K562 (cell line): ENCODE data around the gene PPIE. TPM values are rescaled to one million over a fixed set of nuclear protein-coding genes. Genes with fewer than 3 reads are reported as not detected.

Source experiments
- ASH1L ChIP-seq: fragments of 450-650 bp; IDR thresholded peaks from 2 replicates; pipeline ENCODE4 v1.6.1; 2018; ENCODE audit warnings: borderline replicate concordance, mild to moderate bottlenecking, low read depth; ENCODE audit not compliant: partially characterized antibody
- HDAC2 ChIP-seq: fragments of 450-650 bp; IDR thresholded peaks from 2 replicates; pipeline ENCODE4 v1.6.1; 2016; ENCODE audit warnings: mild to moderate bottlenecking
- KDM1A ChIP-seq, 2 experiments: fragments of 450-650 bp; IDR thresholded peaks; 2 replicates each; pipeline ENCODE4 v1.6.1; 2016; ENCODE audit warnings: mild to moderate bottlenecking in 2 of 2
- MEIS2 ChIP-seq: fragments of 450-650 bp; IDR thresholded peaks from 2 replicates; pipeline ENCODE4 v1.6.1; 2014; ENCODE audit warnings: mild to moderate bottlenecking; ENCODE audit not compliant: partially characterized antibody
- MTA2 ChIP-seq: fragments of 450-650 bp; IDR thresholded peaks from 2 replicates; pipeline ENCODE4 v1.6.1; 2016; ENCODE audit warnings: low read depth
- NFXL1 ChIP-seq: fragments of 450-650 bp; formaldehyde crosslinking; IDR thresholded peaks from 2 replicates; pipeline ENCODE4 v1.4.0; 2021; ENCODE audit warnings: mild to moderate bottlenecking
- RCOR1 ChIP-seq, 2 experiments: IDR thresholded peaks; 2 replicates each; pipeline ENCODE4 v1.6.1; 2012; ENCODE audit warnings: low read depth in 2 of 2, low read length in 2 of 2, borderline replicate concordance in 1 of 2, improper control_type of control experiment in 1 of 2
- SRSF1 ChIP-seq: fragments of 200-400 bp; formaldehyde crosslinking; IDR thresholded peaks from 2 replicates; pipeline ENCODE4 v1.6.1; 2017; ENCODE audit warnings: mild to moderate bottlenecking, low read depth, low read length, moderate library complexity
- TEAD1 ChIP-seq, 2 experiments: fragments of 450-650 bp in 1 of 2; sonication (generic) in 1 of 2; formaldehyde crosslinking; IDR thresholded peaks; 2 replicates each; pipeline versions ENCODE4 v1.4.0 to v1.8.0; 2020 to 2022; ENCODE audit warnings: mild to moderate bottlenecking in 2 of 2, missing genetic modification reagents in 1 of 2
- ZNF174 ChIP-seq: fragments of 250-450 bp; sonication (Bioruptor Pico); IDR thresholded peaks from 2 replicates; pipeline ENCODE4 v1.4.0; 2020; ENCODE audit warnings: mild to moderate bottlenecking
- ZNF699 ChIP-seq: fragments of 250-450 bp; sonication (Bioruptor Pico); IDR thresholded peaks from 2 replicates; pipeline ENCODE4 v1.8.0; 2021; ENCODE audit warnings: mild to moderate bottlenecking, moderate library complexity; ENCODE audit not compliant: insufficient replicate concordance
- ZSCAN32 ChIP-seq: fragments of 450-650 bp; formaldehyde crosslinking; IDR thresholded peaks from 2 replicates; pipeline ENCODE4 v1.4.0; 2020; ENCODE audit warnings: mild to moderate bottlenecking, moderate library complexity
- polyA plus RNA-seq, 8 experiments: library from polyadenylated mRNA; depleted of rRNA in 4 of 8; stranded (reverse) in 5 of 8; unstranded in 3 of 8; fragments of >200 nt; fragmentation: Nextera tagmentation in 2 of 8; fragmentation: Illumina TruSeq in 1 of 8; extraction: Ambion mirVana in 2 of 8; extraction: Trizol in 1 of 8; gene quantifications; 2 replicates each; pipeline versions ENCODE4 v1.2.1 to v1.2.3, GENCODE V29; 2011 to 2014; ENCODE audit warnings: inconsistent platforms in 1 of 8, missing spikeins in 1 of 8
- total RNA-seq, 7 experiments: library from RNA; depleted of rRNA in 6 of 7; stranded (reverse); fragments of >200 nt in 6 of 7; fragmentation: Illumina TruSeq in 2 of 7; extraction: Trizol in 2 of 7; gene quantifications; 2 replicates each; pipeline versions ENCODE4 v1.2.1 to v1.2.3, GENCODE V29; 2011 to 2021; ENCODE audit warnings: low replicate concordance in 1 of 7
- TF ChIP-seq, protein P1 (sequence below): sonication (generic); formaldehyde crosslinking; IDR thresholded peaks from 2 replicates; pipeline ENCODE4 v1.8.1; 2023; ENCODE audit warnings: mild to moderate bottlenecking, missing genetic modification reagents
- TF ChIP-seq, protein P2 (sequence below): fragments of 250-450 bp; sonication (Bioruptor Pico); IDR thresholded peaks from 2 replicates; pipeline ENCODE4 v1.8.0; 2022; ENCODE audit warnings: inconsistent platforms
- TF ChIP-seq, protein P3 (sequence below): fragments of 450-650 bp; IDR thresholded peaks from 2 replicates; pipeline ENCODE4 v1.6.1; 2017; ENCODE audit warnings: antibody characterized with exemption

PPIE gene
- total and polyA plus RNA-seq, 9 of the 15 experiments (the other 6 are each of a cell fraction or from before 2014, with no cell fraction given), result 75.4 to 444 (median 131) TPM

DNA sequence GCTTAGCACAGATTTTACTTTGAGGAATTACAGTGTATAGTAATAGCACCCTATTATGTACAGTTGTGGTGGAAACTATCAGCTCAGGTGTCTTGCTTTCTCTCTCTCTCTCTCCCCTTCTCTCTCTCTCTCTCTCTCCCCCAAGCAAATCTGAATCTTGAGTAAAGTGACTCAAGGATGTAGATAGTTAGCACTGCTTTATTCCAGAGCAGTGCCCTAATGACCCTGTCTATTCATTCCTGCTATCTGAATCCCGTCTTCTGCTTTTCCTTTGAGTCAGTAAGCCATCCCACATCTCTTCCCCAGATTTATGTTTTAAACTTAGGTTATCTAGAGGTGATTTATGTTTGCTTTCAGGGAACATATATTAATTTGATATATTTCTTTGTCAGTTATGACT, 42.2 kb upstream of the PPIE start (continued):
- TF ChIP-seq KDM1A (IDR thresholded peaks at IDR 0.05), result peak; percentile 92 to 96
- no peak for TF ChIP-seq ZNF699 (CRISPR knock-in tag)
- no peak for TF ChIP-seq SRSF1
- TF ChIP-seq ASH1L, result no peak
- no peak for TF ChIP-seq MEIS2
- no peak for TF ChIP-seq NFXL1 (CRISPR knock-in tag)
- TF ChIP-seq, protein P1, sequence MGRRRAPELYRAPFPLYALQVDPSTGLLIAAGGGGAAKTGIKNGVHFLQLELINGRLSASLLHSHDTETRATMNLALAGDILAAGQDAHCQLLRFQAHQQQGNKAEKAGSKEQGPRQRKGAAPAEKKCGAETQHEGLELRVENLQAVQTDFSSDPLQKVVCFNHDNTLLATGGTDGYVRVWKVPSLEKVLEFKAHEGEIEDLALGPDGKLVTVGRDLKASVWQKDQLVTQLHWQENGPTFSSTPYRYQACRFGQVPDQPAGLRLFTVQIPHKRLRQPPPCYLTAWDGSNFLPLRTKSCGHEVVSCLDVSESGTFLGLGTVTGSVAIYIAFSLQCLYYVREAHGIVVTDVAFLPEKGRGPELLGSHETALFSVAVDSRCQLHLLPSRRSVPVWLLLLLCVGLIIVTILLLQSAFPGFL, result no peak
- TF ChIP-seq ZSCAN32 (CRISPR knock-in tag), result no peak
- TF ChIP-seq ZNF174, result no peak
- TF ChIP-seq MTA2, result no peak
- TF ChIP-seq, protein P2, sequence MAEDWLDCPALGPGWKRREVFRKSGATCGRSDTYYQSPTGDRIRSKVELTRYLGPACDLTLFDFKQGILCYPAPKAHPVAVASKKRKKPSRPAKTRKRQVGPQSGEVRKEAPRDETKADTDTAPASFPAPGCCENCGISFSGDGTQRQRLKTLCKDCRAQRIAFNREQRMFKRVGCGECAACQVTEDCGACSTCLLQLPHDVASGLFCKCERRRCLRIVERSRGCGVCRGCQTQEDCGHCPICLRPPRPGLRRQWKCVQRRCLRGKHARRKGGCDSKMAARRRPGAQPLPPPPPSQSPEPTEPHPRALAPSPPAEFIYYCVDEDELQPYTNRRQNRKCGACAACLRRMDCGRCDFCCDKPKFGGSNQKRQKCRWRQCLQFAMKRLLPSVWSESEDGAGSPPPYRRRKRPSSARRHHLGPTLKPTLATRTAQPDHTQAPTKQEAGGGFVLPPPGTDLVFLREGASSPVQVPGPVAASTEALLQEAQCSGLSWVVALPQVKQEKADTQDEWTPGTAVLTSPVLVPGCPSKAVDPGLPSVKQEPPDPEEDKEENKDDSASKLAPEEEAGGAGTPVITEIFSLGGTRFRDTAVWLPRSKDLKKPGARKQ (CRISPR knock-in tag), result no peak
- TF ChIP-seq TEAD1 (CRISPR knock-in tag; IDR thresholded peaks at IDR 0.05), result no peak
- TF ChIP-seq, protein P3, sequence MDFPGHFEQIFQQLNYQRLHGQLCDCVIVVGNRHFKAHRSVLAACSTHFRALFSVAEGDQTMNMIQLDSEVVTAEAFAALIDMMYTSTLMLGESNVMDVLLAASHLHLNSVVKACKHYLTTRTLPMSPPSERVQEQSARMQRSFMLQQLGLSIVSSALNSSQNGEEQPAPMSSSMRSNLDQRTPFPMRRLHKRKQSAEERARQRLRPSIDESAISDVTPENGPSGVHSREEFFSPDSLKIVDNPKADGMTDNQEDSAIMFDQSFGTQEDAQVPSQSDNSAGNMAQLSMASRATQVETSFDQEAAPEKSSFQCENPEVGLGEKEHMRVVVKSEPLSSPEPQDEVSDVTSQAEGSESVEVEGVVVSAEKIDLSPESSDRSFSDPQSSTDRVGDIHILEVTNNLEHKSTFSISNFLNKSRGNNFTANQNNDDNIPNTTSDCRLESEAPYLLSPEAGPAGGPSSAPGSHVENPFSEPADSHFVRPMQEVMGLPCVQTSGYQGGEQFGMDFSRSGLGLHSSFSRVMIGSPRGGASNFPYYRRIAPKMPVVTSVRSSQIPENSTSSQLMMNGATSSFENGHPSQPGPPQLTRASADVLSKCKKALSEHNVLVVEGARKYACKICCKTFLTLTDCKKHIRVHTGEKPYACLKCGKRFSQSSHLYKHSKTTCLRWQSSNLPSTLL, result no peak
- peak; percentile 52; the same call in 1 of the 2 replicates for TF ChIP-seq HDAC2
- peak; percentile 14 to 59; a peak in 1 of 4 replicates for TF ChIP-seq RCOR1 (IDR thresholded peaks at IDR 0.05; ENCODE audit: borderline replicate concordance in 1 of 2, low read depth in 2 of 2, low read length in 2 of 2)
